ENCODE results near the gene CAMK2B. TPM values are rescaled to one million over a fixed set of nuclear protein-coding genes. Genes with fewer than 3 reads are reported as not detected.

The CAMK2B gene
- total RNA-seq, 2 experiments from 2014 or later, result 0.30 to 0.38 TPM

GRCh38 chr7:44272981-44273380 lies 52.4 kb downstream of the CAMK2B start:
- Mint-ChIP-seq H3K9me3 (no peaks in the 10 kb centered on the region), H3K4me1 (ENCODE audit: low read depth) (no peaks in the 10 kb centered on the region), H3K4me3 (no peak overlapping the region), H3K27me3 (ENCODE audit: low read depth) (no peaks in the 10 kb centered on the region), H3K36me3 (ENCODE audit: low read depth) (no peaks in the 10 kb centered on the region), H3K27ac (no peak overlapping the region)
- intact Hi-C loops (cut with micrococcal nuclease), result no loop called here
- CTCF ChIA-PET, result interaction anchor here (0.7 kb wide), 1 partner anchor 10 kb away, joined by 3 read pairs; no protein-coding TSS in a partner anchor
- DNase-seq, result no peak

GRCh38 chr7:44272456-44272855 lies 52.9 kb downstream of the CAMK2B start:
- no peaks in the 10 kb centered on the region for H3K4me1 Mint-ChIP-seq (ENCODE audit: low read depth)
- no peak overlapping the region for H3K4me3 Mint-ChIP-seq
- H3K27me3 Mint-ChIP-seq (ENCODE audit: low read depth), result no peaks in the 10 kb centered on the region
- CTCF ChIA-PET, result interaction anchor here (0.7 kb wide), 1 partner anchor 11 kb away, joined by 3 read pairs; no protein-coding TSS in a partner anchor
- no peak overlapping the region for H3K27ac Mint-ChIP-seq
- intact Hi-C loops (cut with micrococcal nuclease), result no loop called here
- no peaks in the 10 kb centered on the region for H3K9me3 Mint-ChIP-seq
- H3K36me3 Mint-ChIP-seq (ENCODE audit: low read depth), result no peaks in the 10 kb centered on the region
- no peak for DNase-seq

- DNase-seq, result no peak
- H3K27me3 Mint-ChIP-seq (ENCODE audit: low read depth), result no peaks in the 10 kb centered on the region
- CTCF ChIA-PET, result no interaction called here
- intact Hi-C loops (cut with micrococcal nuclease), result no loop called here
- no peak overlapping the region for H3K27ac Mint-ChIP-seq
- H3K9me3 Mint-ChIP-seq, result no peaks in the 10 kb centered on the region
- no peaks in the 10 kb centered on the region for H3K36me3 Mint-ChIP-seq (ENCODE audit: low read depth)
- H3K4me3 Mint-ChIP-seq, result no peak overlapping the region
- no peaks in the 10 kb centered on the region for H3K4me1 Mint-ChIP-seq (ENCODE audit: low read depth)
Measured at GRCh38 chr7:44269943-44270493, 55.4 kb downstream of the CAMK2B start.

- Mint-ChIP-seq H3K9me3 (no peaks in the 10 kb centered on the region), H3K4me3 (no peak overlapping the region), H3K36me3 (ENCODE audit: low read depth) (no peaks in the 10 kb centered on the region), H3K4me1 (ENCODE audit: low read depth) (no peaks in the 10 kb centered on the region), H3K27me3 (ENCODE audit: low read depth) (no peaks in the 10 kb centered on the region), H3K27ac (no peak overlapping the region)
- intact Hi-C loops (cut with micrococcal nuclease), result no loop called here
- no peak for DNase-seq
- CTCF ChIA-PET, result interaction anchor here (1.4 kb wide), 1 partner anchor 29 kb away, joined by 3 read pairs; no protein-coding TSS in a partner anchor
Measured at GRCh38 chr7:44269417-44269816, 56.0 kb downstream of the CAMK2B start.

GRCh38 chr7:44268671-44269070 lies 56.7 kb downstream of the CAMK2B start:
- no peak for DNase-seq
- Mint-ChIP-seq H3K27me3 (ENCODE audit: low read depth) (no peaks in the 10 kb centered on the region), H3K36me3 (ENCODE audit: low read depth) (no peaks in the 10 kb centered on the region), H3K4me3 (no peak overlapping the region), H3K4me1 (ENCODE audit: low read depth) (peaks cover 2% of the 10 kb centered on the region), H3K27ac (no peak overlapping the region), H3K9me3 (no peaks in the 10 kb centered on the region)
- CTCF ChIA-PET, result interaction anchor here (1.4 kb wide), 1 partner anchor 28 kb away, joined by 3 read pairs; no protein-coding TSS in a partner anchor
- intact Hi-C loops (cut with micrococcal nuclease), result no loop called here

GRCh38 chr7:44267719-44268421 lies 57.5 kb downstream of the CAMK2B start:
- Mint-ChIP-seq H3K27ac (no peak overlapping the region), H3K36me3 (ENCODE audit: low read depth) (no peaks in the 10 kb centered on the region), H3K4me1 (ENCODE audit: low read depth) (peaks cover 2% of the 10 kb centered on the region), H3K27me3 (ENCODE audit: low read depth) (no peaks in the 10 kb centered on the region), H3K9me3 (no peaks in the 10 kb centered on the region), H3K4me3 (no peak overlapping the region)
- CTCF ChIA-PET, result interaction anchor here (1.4 kb wide), 1 partner anchor 27 kb away, joined by 3 read pairs; no protein-coding TSS in a partner anchor
- DNase-seq, result no peak
- intact Hi-C loops (cut with micrococcal nuclease), result no loop called here

- CTCF ChIA-PET, result interaction anchor here (0.6 kb wide), 1 partner anchor 12 kb away, joined by 3 read pairs; no protein-coding TSS in a partner anchor
Measured at GRCh38 chr7:44267178-44267577, 58.2 kb downstream of the CAMK2B start.

GRCh38 chr7:44266526-44266925 lies 58.9 kb downstream of the CAMK2B start:
- no peak for DNase-seq
- CTCF ChIA-PET, result no interaction called here
- no peak overlapping the region for H3K4me3 Mint-ChIP-seq
- no peaks in the 10 kb centered on the region for H3K9me3 Mint-ChIP-seq
- peaks cover 2% of the 10 kb centered on the region for H3K4me1 Mint-ChIP-seq (ENCODE audit: low read depth)
- no peak overlapping the region for H3K27ac Mint-ChIP-seq
- intact Hi-C loops (cut with micrococcal nuclease), result no loop called here
- no peaks in the 10 kb centered on the region for H3K27me3 Mint-ChIP-seq (ENCODE audit: low read depth)
- H3K36me3 Mint-ChIP-seq (ENCODE audit: low read depth), result no peaks in the 10 kb centered on the region

More at GRCh38 chr7:44267178-44267577, 58.2 kb downstream of the CAMK2B start:
- Mint-ChIP-seq H3K4me3 (no peak overlapping the region), H3K27ac (no peak overlapping the region), H3K9me3 (no peaks in the 10 kb centered on the region), H3K27me3 (ENCODE audit: low read depth) (no peaks in the 10 kb centered on the region), H3K36me3 (ENCODE audit: low read depth) (no peaks in the 10 kb centered on the region), H3K4me1 (ENCODE audit: low read depth) (peaks cover 2% of the 10 kb centered on the region)
- no peak for DNase-seq
- intact Hi-C loops (cut with micrococcal nuclease), result no loop called here

GRCh38 chr7:44265728-44266127 lies 59.7 kb downstream of the CAMK2B start:
- Mint-ChIP-seq H3K27me3 (ENCODE audit: low read depth) (no peaks in the 10 kb centered on the region), H3K4me3 (no peak overlapping the region), H3K4me1 (ENCODE audit: low read depth) (peaks cover 2% of the 10 kb centered on the region), H3K9me3 (no peaks in the 10 kb centered on the region), H3K27ac (no peak overlapping the region), H3K36me3 (ENCODE audit: low read depth) (no peaks in the 10 kb centered on the region)
- DNase-seq, result no peak
- CTCF ChIA-PET, result no interaction called here
- intact Hi-C loops (cut with micrococcal nuclease), result no loop called here

GRCh38 chr7:44264221-44264931 lies 61.0 kb downstream of the CAMK2B start:
- Mint-ChIP-seq H3K27ac (no peak overlapping the region), H3K9me3 (no peaks in the 10 kb centered on the region), H3K36me3 (ENCODE audit: low read depth) (no peaks in the 10 kb centered on the region), H3K4me1 (ENCODE audit: low read depth) (peaks cover 10% of the 10 kb centered on the region), H3K4me3 (no peak overlapping the region), H3K27me3 (ENCODE audit: low read depth) (no peaks in the 10 kb centered on the region)
- intact Hi-C loops (cut with micrococcal nuclease), result no loop called here
- CTCF ChIA-PET, result no interaction called here
- peak; percentile 52 for DNase-seq

- Mint-ChIP-seq H3K9me3 (no peaks in the 10 kb centered on the region), H3K4me3 (no peak overlapping the region), H3K36me3 (ENCODE audit: low read depth) (no peaks in the 10 kb centered on the region), H3K27me3 (ENCODE audit: low read depth) (no peaks in the 10 kb centered on the region), H3K4me1 (ENCODE audit: low read depth) (peaks cover 17% of the 10 kb centered on the region), H3K27ac (no peak overlapping the region)
- no peak for DNase-seq
- intact Hi-C loops (cut with micrococcal nuclease), result no loop called here
- CTCF ChIA-PET, result no interaction called here
Measured at GRCh38 chr7:44263326-44264082, 61.9 kb downstream of the CAMK2B start.

- H3K4me3 Mint-ChIP-seq, result no peak overlapping the region
- CTCF ChIA-PET, result interaction anchor here (0.6 to 1.4 kb wide), 2 partner anchors 39 to 46 kb away, joined by 3 to 4 read pairs; no protein-coding TSS in a partner anchor
- H3K27ac Mint-ChIP-seq, result no peak overlapping the region
- no peaks in the 10 kb centered on the region for H3K9me3 Mint-ChIP-seq
- intact Hi-C loops (cut with micrococcal nuclease), result no loop called here
- no peak for DNase-seq
- H3K4me1 Mint-ChIP-seq (ENCODE audit: low read depth), result peaks cover 31% of the 10 kb centered on the region
- no peaks in the 10 kb centered on the region for H3K27me3 Mint-ChIP-seq (ENCODE audit: low read depth)
- no peaks in the 10 kb centered on the region for H3K36me3 Mint-ChIP-seq (ENCODE audit: low read depth)
Measured at GRCh38 chr7:44262031-44262430, 63.4 kb downstream of the CAMK2B start.
